SH-SY5Y (cell line): ENCODE measurements around the gene SLCO1C1.

Experiments used
- GATA2 ChIP-seq: IDR thresholded peaks from 2 replicates; pipeline ENCODE4 v1.6.1; 2011; ENCODE audit warnings: mild to moderate bottlenecking, low read depth, low read length
- GATA3 ChIP-seq: IDR thresholded peaks from 2 replicates; pipeline ENCODE4 v1.6.1; 2011; ENCODE audit warnings: low read depth, mild to moderate bottlenecking, low read length, moderate library complexity

GRCh38 chr12:20792971-20793370 is 97.8 kb downstream of the SLCO1C1 start:
- no peak for TF ChIP-seq GATA2
- TF ChIP-seq GATA3, result no peak
